IMR-90 (cell line): ENCODE data around the gene ARL6IP6. TPM values are rescaled to one million over a fixed set of nuclear protein-coding genes. Genes with fewer than 3 reads are reported as not detected.

Source experiments
- ATAC-seq: fragments of 200-7000 bp; cut with Tn5 transposase; 2 replicates; pipeline ENCODE4 v1.9.1; 2020; ENCODE audit warnings: low read depth, mild to moderate bottlenecking, moderate library complexity
- BruUV-seq: library from RNA; stranded (reverse); fragments of 400-500 nt; replicated peaks from 2 replicates; lab custom pipeline; 2021; lab: Mats Ljungman, UMichigan
- CTCF ChIA-PET: fragments of 300-600 bp; formaldehyde crosslinking; extraction: SDS; loops from one replicate; lab custom pipeline; 2021; ENCODE audit warnings: antibody characterized with exemption; lab: Yijun Ruan, JAX
- POLR2A ChIA-PET: fragments of 300-600 bp; sonication (Branson Sonifier 250); formaldehyde crosslinking; loops from one replicate; lab custom pipeline; 2022; ENCODE audit warnings: antibody characterized with exemption; ENCODE audit not compliant: unreplicated experiment; lab: Charles Lee
- DNase-seq: peaks from one replicate; pipeline ENCODE4 v3.0.0; 2013
- H2AFZ ChIP-seq: replicated peaks from 2 replicates; pipeline ENCODE3; 2013; ENCODE audit warnings: low read length, mild to moderate bottlenecking; ENCODE audit not compliant: poor library complexity
- H2AK5ac ChIP-seq: 2 replicates; pipeline ENCODE4 v1.6.1; 2013; ENCODE audit warnings: low read depth, low read length, inconsistent platforms
- H2AK9ac ChIP-seq: replicated peaks from 2 replicates; pipeline ENCODE3; 2013; ENCODE audit warnings: mild to moderate bottlenecking, low read depth, low read length, moderate library complexity; ENCODE audit not compliant: poor library complexity
- H2BK120ac ChIP-seq: 2 replicates; pipeline ENCODE4 v1.6.1; 2013; ENCODE audit warnings: low read depth, low read length, inconsistent platforms
- H2BK15ac ChIP-seq: 3 replicates; pipeline ENCODE4 v1.6.1; 2013; ENCODE audit warnings: low read depth, low read length, inconsistent platforms
- H2BK20ac ChIP-seq: 2 replicates; pipeline ENCODE4 v1.6.1; 2013; ENCODE audit warnings: low read depth, mild to moderate bottlenecking, inconsistent platforms, low read length, moderate library complexity
- H2BK5ac ChIP-seq: 2 replicates; pipeline ENCODE4 v1.6.1; 2013; ENCODE audit warnings: mild to moderate bottlenecking, low read depth, low read length, inconsistent platforms; ENCODE audit not compliant: poor library complexity, severe bottlenecking
- H3K14ac ChIP-seq: replicated peaks from 2 replicates; pipeline ENCODE4 v1.6.1; 2013; ENCODE audit warnings: low read depth, low read length, inconsistent platforms
- H3K18ac ChIP-seq: 2 replicates; pipeline ENCODE4 v1.6.1; 2013; ENCODE audit warnings: low read depth, low read length, control low read depth
- H3K23ac ChIP-seq: 2 replicates; pipeline ENCODE4 v1.6.1; 2013; ENCODE audit warnings: low read depth, low read length, inconsistent platforms
- H3K27ac ChIP-seq: 2 replicates; pipeline ENCODE4 v1.5.1; 2013; ENCODE audit warnings: mild to moderate bottlenecking, control low read depth, low read length; ENCODE audit not compliant: insufficient read depth
- H3K27me3 ChIP-seq: 2 replicates; pipeline ENCODE4 v1.6.1; 2013; ENCODE audit warnings: low read length; ENCODE audit not compliant: control insufficient read depth, insufficient read depth
- H3K36me3 ChIP-seq: 2 replicates; pipeline ENCODE4 v1.6.1; 2013; ENCODE audit warnings: low read length, mixed read lengths; ENCODE audit not compliant: control insufficient read depth, insufficient read depth
- H3K4ac ChIP-seq: 2 replicates; pipeline ENCODE4 v1.6.1; 2013; ENCODE audit warnings: low read depth, low read length, inconsistent platforms
- H3K4me1 ChIP-seq: 2 replicates; pipeline ENCODE4 v1.6.1; 2013; ENCODE audit warnings: low read length, mixed read lengths; ENCODE audit not compliant: control insufficient read depth, insufficient read depth
- H3K4me2 ChIP-seq: 2 replicates; pipeline ENCODE4 v1.6.1; 2013; ENCODE audit warnings: low read depth, mild to moderate bottlenecking, control low read depth, low read length, moderate library complexity
- H3K4me3 ChIP-seq: 2 replicates; pipeline ENCODE4 v1.5.1; 2013; ENCODE audit warnings: low read depth, mild to moderate bottlenecking, control low read depth, low read length, moderate library complexity; ENCODE audit not compliant: insufficient read depth
- H3K56ac ChIP-seq: 2 replicates; pipeline ENCODE4 v1.6.1; 2013; ENCODE audit warnings: low read length, inconsistent platforms; ENCODE audit not compliant: insufficient read depth; ENCODE audit errors: extremely low read depth
- H3K79me1 ChIP-seq, 2 experiments: 2 replicates each; pipeline ENCODE4 v1.6.1; 2013; ENCODE audit warnings: low read length in 2 of 2, inconsistent platforms in 1 of 2, low read depth in 1 of 2
- H3K9ac ChIP-seq: 2 replicates; pipeline ENCODE4 v1.6.1; 2013; ENCODE audit warnings: low read depth, low read length, control low read depth
- H3K9me1 ChIP-seq: 2 replicates; pipeline ENCODE4 v1.6.1; 2013; ENCODE audit warnings: low read length, inconsistent platforms; ENCODE audit not compliant: insufficient read depth
- H3K9me3 ChIP-seq: 2 replicates; pipeline ENCODE4 v1.6.1; 2013; ENCODE audit warnings: low read length; ENCODE audit not compliant: control insufficient read depth, insufficient read depth
- H4K20me1 ChIP-seq: 2 replicates; pipeline ENCODE4 v1.6.1; 2013; ENCODE audit warnings: low read length, inconsistent platforms; ENCODE audit not compliant: insufficient read depth
- H4K5ac ChIP-seq: 2 replicates; pipeline ENCODE4 v1.6.1; 2013; ENCODE audit warnings: mild to moderate bottlenecking, low read depth, low read length, control low read depth
- H4K8ac ChIP-seq, 2 experiments: 2 replicates each; pipeline ENCODE4 v1.6.1; 2013; ENCODE audit warnings: low read depth in 2 of 2, low read length in 2 of 2, control low read depth in 1 of 2, inconsistent platforms in 1 of 2
- H4K91ac ChIP-seq: 2 replicates; pipeline ENCODE4 v1.6.1; 2013; ENCODE audit warnings: low read depth, low read length, inconsistent platforms; ENCODE audit not compliant: insufficient read depth
- CEBPB ChIP-seq: IDR thresholded peaks from 2 replicates; pipeline ENCODE4 v1.6.1; 2012; ENCODE audit warnings: low read depth, low read length, improper control_type of control experiment
- MAFK ChIP-seq: IDR thresholded peaks from 2 replicates; pipeline ENCODE4 v1.6.1; 2012; ENCODE audit warnings: low read depth, low read length, improper control_type of control experiment
- SMC3 ChIP-seq: fragments of 150-350 bp; IDR thresholded peaks from 2 replicates; pipeline ENCODE4 v1.6.1; 2016; ENCODE audit warnings: low read depth, mild to moderate bottlenecking, antibody characterized with exemption, low read length, moderate library complexity
- WGBS, 2 experiments: methylation state at CpG; one replicate each; pipeline versions ENCODE4 v1.1.5 to v1.1.7; 2013; ENCODE audit warnings: missing lambda C conversion rate in 2 of 2; ENCODE audit not compliant: insufficient read length in 1 of 2; ENCODE audit errors: extremely low coverage in 2 of 2; 5-methylcytosine and 5-hydroxymethylcytosine counted together
- dilution Hi-C: fragments of 300-500 bp; cut with HindIII; formaldehyde crosslinking; loops from one replicate; pipeline ENCODE4 v1.14.3; 2018; ENCODE audit warnings: low sequenced_read_pairs; ENCODE audit not compliant: unreplicated experiment
- in situ Hi-C: fragments of 300-500 bp; cut with MboI; formaldehyde crosslinking; loops from 3 replicates; pipeline ENCODE4 v1.14.3; 2019; ENCODE audit warnings: low sequenced_read_pairs, inconsistent platforms, mixed read lengths
- intact Hi-C: fragments of 100-400 bp; cut with micrococcal nuclease; formaldehyde crosslinking; loops from 2 replicates; pipeline ENCODE4 v1.10.0; 2022
- polyA plus RNA-seq, 3 experiments: library from polyadenylated mRNA; depleted of rRNA; stranded (reverse); fragments of >200 nt; gene quantifications; 2 replicates each; pipeline ENCODE4 v1.2.3, GENCODE V29; 2012; ENCODE audit warnings: low replicate concordance in 1 of 3
- total RNA-seq: library from RNA; depleted of rRNA; stranded (reverse); fragments of >200 nt; gene quantifications from 2 replicates; pipeline ENCODE4 v1.2.3, GENCODE V29; 2012

ARL6IP6 gene
- total and polyA plus RNA-seq, 2 of the 4 experiments (the other 2 are of a cell fraction): 4.1 to 14.7 TPM

DNA sequence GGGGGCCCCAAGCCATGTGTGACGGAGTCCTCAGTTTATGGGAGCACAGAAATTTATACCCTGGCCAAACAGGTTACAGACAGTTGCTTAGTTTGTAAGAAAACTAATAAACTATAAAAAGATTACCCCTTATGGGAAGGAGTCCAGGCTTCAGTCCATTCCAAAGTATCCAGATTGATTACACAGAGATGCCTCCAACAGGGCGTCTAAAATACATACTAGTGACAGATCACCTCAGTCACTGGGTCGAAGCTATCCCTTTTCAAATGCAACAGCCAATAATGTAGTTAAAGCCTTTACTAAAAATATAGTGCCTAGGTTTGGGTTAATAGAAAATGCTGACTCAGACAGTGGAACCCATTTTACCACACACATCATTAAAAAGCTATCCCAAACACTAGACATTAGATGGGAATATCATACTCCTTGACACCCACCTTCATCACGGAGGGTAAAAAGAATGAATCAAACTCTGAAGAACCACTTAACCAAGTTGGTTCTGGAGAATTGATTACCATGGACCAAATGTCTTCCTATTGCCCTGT lies 11.9 kb upstream of the ARL6IP6 start:
- no peak for DNase-seq
- Histone ChIP-seq H2AK9ac (no peak overlapping the region), H2BK15ac (no peak overlapping the region), H4K20me1 (peaks cover 71% of the 10 kb centered on the region), H3K36me3 (peaks cover 15% of the 10 kb centered on the region), H3K56ac (no peak overlapping the region), H3K18ac (no peak overlapping the region), H4K91ac (no peak overlapping the region), H3K9me3 (peaks cover 4% of the 10 kb centered on the region), H3K4me3 (no peak overlapping the region), H3K9me1 (0 out of 2 replicates have a peak, but pooled peaks cover 2% of the 10 kb centered on the region), H3K79me1 (peaks cover 36 to 74% of the 10 kb centered on the region in 2 experiments), H2BK120ac (no peak overlapping the region), H3K27ac (no peak overlapping the region), H2AFZ (no peak overlapping the region), H2BK20ac (no peak overlapping the region), H3K4ac (no peak overlapping the region), H4K8ac (no peak overlapping the region), H2AK5ac (no peak overlapping the region), H3K27me3 (no peaks in the 10 kb centered on the region), H2BK5ac (no peak overlapping the region), H3K14ac (no peak overlapping the region), H3K4me2 (no peak overlapping the region), H4K5ac (no peak overlapping the region), H3K9ac (no peak overlapping the region), H3K23ac (no peak overlapping the region), H3K4me1 (0 out of 2 replicates have a peak, but pooled peaks cover under 1% of the 10 kb centered on the region)
- BruUV-seq: no TSS peak
- no peak for ATAC-seq
- in situ Hi-C loops (no loop called here), intact Hi-C loops (no loop called here), dilution Hi-C loops (no loop called here)
- ChIA-PET POLR2A (no interaction called here), CTCF (no interaction called here)
- no CpG with 5 or more reads among the region's 4 CpGs for WGBS, 2 experiments
- TF ChIP-seq CEBPB (no peak), SMC3 (no peak), MAFK (peak; percentile 93)
